ENCODE measurements around the gene BMAL1. TPM values are rescaled to one million over a fixed set of nuclear protein-coding genes. Genes with fewer than 3 reads are reported as not detected.
A peak's percentile ranks its signal among the peaks of the same experiment; 100 is the strongest.

Gene BMAL1
- total RNA-seq, 4 donors from 2014 or later, result 15.8 to 125 (median 24.4) TPM

DNA sequence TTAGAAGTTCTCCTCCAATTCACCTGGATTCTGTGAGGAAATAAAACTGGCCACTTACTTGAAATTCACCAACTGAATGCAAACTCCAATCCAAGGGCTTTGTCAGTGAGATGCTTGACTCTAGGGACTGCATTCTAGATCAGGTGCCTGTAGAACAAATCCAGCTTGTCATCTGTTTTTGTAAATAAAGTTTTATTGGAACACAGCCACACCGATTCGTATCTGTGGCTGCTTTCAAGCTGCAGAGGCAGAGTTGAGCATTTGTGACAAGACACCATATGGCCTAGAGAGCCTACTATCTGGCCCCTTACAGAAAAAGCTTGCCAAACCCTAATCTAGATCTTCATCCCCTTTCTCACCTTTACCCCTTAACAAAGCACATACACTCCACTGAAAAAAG, 103.1 kb downstream of the BMAL1 start:
- TF ChIP-seq, protein P1, sequence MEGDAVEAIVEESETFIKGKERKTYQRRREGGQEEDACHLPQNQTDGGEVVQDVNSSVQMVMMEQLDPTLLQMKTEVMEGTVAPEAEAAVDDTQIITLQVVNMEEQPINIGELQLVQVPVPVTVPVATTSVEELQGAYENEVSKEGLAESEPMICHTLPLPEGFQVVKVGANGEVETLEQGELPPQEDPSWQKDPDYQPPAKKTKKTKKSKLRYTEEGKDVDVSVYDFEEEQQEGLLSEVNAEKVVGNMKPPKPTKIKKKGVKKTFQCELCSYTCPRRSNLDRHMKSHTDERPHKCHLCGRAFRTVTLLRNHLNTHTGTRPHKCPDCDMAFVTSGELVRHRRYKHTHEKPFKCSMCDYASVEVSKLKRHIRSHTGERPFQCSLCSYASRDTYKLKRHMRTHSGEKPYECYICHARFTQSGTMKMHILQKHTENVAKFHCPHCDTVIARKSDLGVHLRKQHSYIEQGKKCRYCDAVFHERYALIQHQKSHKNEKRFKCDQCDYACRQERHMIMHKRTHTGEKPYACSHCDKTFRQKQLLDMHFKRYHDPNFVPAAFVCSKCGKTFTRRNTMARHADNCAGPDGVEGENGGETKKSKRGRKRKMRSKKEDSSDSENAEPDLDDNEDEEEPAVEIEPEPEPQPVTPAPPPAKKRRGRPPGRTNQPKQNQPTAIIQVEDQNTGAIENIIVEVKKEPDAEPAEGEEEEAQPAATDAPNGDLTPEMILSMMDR (IDR thresholded peaks at IDR 0.05), result no peak
- no peak for TF ChIP-seq POLR2A (IDR thresholded peaks at IDR 0.05)
- H3K4me1 ChIP-seq, result no peaks in the 10 kb centered on the region
- H3K9me3 ChIP-seq, result no peaks in the 10 kb centered on the region
- no peak overlapping the region for H3K4me3 ChIP-seq
- H3K36me3 ChIP-seq, result no peaks in the 10 kb centered on the region
- DNase-seq, result no peak
- intact Hi-C loops (cut with DNase I; ENCODE audit: low total_unique reads), result no loop called here
- no peaks in the 10 kb centered on the region for H3K27me3 ChIP-seq
- H3K27ac ChIP-seq, result no peak overlapping the region

DNA sequence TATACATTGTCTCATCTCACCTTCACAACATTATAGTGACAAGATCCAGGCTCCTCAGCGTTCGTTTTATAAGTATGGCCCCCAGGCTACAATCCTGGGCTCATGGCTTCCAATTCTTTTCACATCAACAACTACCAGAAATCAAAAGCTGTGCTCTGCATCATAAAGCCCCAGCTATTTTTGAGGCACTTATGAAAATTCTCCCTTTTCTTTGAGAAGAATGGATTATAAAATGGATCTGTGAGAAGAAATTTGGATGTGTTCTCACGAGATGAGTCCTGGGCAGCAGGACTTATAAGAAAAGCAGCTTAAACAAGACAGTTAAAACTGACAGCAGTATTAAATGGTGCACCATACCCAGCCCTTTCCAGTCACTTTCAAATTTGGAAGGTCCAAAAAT, 105.2 kb downstream of the BMAL1 start:
- DNase-seq, result no peak
- H3K36me3 ChIP-seq, result no peaks in the 10 kb centered on the region
- no peaks in the 10 kb centered on the region for H3K9me3 ChIP-seq
- no peak overlapping the region for H3K27ac ChIP-seq
- H3K27me3 ChIP-seq, result no peaks in the 10 kb centered on the region
- intact Hi-C loops (cut with DNase I; ENCODE audit: low total_unique reads), result no loop called here
- no peaks in the 10 kb centered on the region for H3K4me1 ChIP-seq
- no peak for TF ChIP-seq POLR2A (IDR thresholded peaks at IDR 0.05)
- TF ChIP-seq, protein P1 (IDR thresholded peaks at IDR 0.05), result no peak
- no peak overlapping the region for H3K4me3 ChIP-seq

DNA sequence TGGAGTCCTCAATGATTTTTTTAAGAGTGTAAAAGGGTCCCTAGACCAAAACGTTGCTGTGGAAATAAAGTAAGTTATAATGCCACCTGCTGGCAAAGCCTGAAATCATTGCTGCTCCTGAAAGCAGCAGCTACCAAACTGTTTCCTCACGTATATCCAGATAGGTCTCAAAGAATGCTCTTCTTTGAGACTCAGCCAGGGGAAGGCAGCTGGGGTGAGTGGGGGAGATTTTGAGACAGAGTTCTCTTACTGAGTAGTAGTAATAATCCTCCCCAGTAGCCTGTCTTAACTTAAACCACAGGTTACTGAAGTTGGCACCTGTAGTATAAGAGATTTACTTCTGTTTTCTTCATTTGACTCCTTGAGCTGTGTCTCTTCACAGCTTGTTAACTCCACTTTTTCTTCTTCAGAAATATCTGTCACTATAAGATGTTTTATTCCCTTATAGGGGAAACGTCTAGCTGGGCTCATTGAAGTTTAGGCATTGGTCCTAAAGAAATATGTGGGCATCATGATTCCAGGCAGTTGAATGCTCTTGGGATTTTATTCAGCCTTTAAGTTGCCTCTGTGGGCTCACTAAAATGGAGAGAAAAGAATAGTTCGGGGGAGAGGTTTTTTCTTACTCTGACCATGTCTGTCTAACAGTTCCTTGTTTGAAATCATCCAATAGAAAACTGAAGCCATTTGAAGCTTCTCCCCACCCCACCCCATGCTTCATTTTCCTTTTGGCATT, 107.5 kb downstream of the BMAL1 start:
- Histone ChIP-seq H3K4me1 (no peaks in the 10 kb centered on the region), H3K27ac (peak overlapping the region; percentile 19 to 25), H3K27me3 (no peaks in the 10 kb centered on the region), H3K4me3 (no peak overlapping the region), H3K9me3 (no peaks in the 10 kb centered on the region), H3K36me3 (no peaks in the 10 kb centered on the region)
- TF ChIP-seq, protein P1 (IDR thresholded peaks at IDR 0.05), result peak; percentile 37 to 53 (median 46)
- TF ChIP-seq POLR2A (IDR thresholded peaks at IDR 0.05), result no peak
- intact Hi-C loops (cut with DNase I; ENCODE audit: low total_unique reads), result no loop called here
- DNase-seq, result no peak

DNA sequence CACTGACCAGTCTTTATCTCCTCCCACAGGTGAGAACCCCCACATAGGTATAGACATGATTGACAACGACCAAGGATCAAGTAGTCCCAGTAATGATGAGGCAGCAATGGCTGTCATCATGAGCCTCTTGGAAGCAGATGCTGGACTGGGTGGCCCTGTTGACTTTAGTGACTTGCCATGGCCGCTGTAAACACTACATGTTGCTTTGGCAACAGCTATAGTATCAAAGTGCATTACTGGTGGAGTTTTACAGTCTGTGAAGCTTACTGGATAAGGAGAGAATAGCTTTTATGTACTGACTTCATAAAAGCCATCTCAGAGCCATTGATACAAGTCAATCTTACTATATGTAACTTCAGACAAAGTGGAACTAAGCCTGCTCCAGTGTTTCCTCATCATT, 109.0 kb downstream of the BMAL1 start:
- intact Hi-C loops (cut with DNase I; ENCODE audit: low total_unique reads), result no loop called here
- DNase-seq, result no peak
- Histone ChIP-seq H3K27me3 (no peaks in the 10 kb centered on the region), H3K4me3 (no peak overlapping the region), H3K27ac (no peak overlapping the region), H3K36me3 (no peaks in the 10 kb centered on the region), H3K9me3 (no peaks in the 10 kb centered on the region), H3K4me1 (no peaks in the 10 kb centered on the region)
- TF ChIP-seq, protein P1 (IDR thresholded peaks at IDR 0.05), result no peak
- no peak for TF ChIP-seq POLR2A (IDR thresholded peaks at IDR 0.05)

DNA sequence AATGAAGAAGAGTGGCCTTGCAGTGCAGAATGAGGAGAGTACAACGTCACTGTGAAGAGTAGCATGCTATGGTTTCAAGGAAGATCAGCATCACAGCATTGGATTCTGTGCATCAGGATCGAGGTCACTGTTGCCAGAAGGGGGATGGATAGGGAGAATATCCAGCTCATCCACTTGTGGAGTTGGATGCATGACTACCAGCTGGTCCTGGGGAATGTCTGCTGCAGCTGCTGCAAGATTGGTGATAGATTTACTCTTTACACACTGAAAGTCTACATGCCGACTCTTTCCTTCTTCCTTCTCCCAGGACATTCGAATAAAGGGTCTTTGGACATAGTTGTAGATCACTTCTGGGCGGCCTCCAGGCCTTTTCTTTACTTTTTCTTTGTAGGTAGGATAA, 111.2 kb downstream of the BMAL1 start:
- TF ChIP-seq, protein P1 (IDR thresholded peaks at IDR 0.05), result no peak
- TF ChIP-seq POLR2A (IDR thresholded peaks at IDR 0.05), result no peak
- no peak overlapping the region for H3K4me3 ChIP-seq
- H3K36me3 ChIP-seq, result no peaks in the 10 kb centered on the region
- intact Hi-C loops (cut with DNase I; ENCODE audit: low total_unique reads), result no loop called here
- no peak overlapping the region for H3K27ac ChIP-seq
- H3K4me1 ChIP-seq, result no peaks in the 10 kb centered on the region
- DNase-seq, result no peak
- no peaks in the 10 kb centered on the region for H3K9me3 ChIP-seq
- H3K27me3 ChIP-seq, result no peaks in the 10 kb centered on the region

Data from uterus (tissue), 4 donors.